GM12872 (cell line): ENCODE data around the gene NEK7.

Experiments
- TF ChIP-seq, protein P1 (sequence below): IDR thresholded peaks from 3 replicates; pipeline ENCODE4 v1.5.1; 2011; ENCODE audit warnings: low read depth, mild to moderate bottlenecking, low read length, moderate library complexity; ENCODE audit not compliant: insufficient read depth

NEK7 gene

DNA sequence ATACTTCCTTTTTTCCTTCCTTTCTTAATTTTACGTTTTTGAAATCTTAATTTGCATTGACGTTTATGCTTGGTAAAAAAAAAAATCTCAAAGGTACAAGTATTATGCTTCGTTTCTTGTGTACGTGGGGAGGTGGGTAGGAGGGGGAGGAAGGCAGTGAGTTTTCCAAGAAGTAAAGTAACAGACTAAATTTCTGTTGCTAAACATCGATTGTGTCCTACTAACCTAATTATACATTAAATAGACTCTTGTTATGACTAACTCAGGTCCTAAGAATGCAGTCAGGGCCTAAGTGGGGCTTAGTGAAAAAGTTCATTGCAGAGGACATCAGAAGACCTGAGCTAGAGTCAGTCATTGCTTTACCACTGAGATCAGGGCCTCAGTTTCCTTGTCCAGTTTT is 17.5 kb downstream of the NEK7 start:
- TF ChIP-seq, protein P1, sequence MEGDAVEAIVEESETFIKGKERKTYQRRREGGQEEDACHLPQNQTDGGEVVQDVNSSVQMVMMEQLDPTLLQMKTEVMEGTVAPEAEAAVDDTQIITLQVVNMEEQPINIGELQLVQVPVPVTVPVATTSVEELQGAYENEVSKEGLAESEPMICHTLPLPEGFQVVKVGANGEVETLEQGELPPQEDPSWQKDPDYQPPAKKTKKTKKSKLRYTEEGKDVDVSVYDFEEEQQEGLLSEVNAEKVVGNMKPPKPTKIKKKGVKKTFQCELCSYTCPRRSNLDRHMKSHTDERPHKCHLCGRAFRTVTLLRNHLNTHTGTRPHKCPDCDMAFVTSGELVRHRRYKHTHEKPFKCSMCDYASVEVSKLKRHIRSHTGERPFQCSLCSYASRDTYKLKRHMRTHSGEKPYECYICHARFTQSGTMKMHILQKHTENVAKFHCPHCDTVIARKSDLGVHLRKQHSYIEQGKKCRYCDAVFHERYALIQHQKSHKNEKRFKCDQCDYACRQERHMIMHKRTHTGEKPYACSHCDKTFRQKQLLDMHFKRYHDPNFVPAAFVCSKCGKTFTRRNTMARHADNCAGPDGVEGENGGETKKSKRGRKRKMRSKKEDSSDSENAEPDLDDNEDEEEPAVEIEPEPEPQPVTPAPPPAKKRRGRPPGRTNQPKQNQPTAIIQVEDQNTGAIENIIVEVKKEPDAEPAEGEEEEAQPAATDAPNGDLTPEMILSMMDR, result no peak

DNA sequence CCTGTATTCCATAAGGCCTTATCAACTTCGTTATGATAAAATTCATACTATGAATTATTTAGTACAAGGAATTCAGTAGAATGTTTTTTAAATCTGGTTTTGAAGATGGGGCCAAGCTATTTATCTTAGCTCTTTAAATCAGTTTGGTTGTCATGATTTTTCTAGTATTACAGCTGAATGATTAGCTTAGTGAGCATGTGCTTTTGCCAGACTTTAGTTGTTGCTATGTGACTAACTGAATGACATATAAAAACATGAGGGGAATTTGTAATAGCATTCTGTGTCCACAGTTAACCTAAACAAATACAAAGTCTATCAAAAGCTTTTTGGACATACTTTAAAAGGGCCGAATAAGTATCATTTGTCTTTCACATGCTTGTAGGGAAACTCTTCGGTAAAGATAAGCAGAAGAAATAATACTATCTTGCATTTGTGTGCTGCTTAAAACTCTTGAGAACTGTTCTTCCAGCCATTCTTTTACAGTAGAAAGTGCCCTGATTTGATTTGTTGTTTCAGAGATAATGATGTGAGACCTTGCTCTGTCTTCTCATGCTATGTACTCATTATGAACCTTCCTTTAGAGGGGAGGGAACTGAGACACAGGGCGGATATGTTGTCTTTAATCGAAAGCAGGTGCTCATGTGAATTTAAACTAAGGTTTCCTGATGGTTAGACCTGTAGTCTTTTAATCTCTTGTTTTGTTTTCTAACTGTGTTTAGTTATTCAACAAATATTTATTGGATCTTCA is 18.8 kb downstream of the NEK7 start:
- TF ChIP-seq, protein P1, result no peak

DNA sequence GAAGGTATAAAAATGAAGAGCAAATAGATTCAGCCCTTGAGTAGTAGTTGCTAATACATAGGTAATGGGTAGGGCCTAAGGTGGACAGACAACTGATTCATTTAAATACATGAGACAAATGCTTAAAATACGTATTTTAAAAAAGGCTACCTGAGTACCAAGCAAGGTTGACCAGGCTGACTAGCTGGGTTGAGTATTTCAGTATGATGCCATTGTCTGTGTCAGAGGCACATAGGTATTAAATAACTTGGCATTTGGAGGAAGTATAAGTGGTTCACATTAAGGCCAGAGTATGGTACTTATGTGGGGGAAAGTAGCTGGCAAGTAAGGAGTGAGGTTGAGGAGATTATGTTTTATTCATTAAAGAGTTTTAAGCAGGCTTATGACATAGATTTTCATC is 19.4 kb downstream of the NEK7 start:
- TF ChIP-seq, protein P1, result no peak

DNA sequence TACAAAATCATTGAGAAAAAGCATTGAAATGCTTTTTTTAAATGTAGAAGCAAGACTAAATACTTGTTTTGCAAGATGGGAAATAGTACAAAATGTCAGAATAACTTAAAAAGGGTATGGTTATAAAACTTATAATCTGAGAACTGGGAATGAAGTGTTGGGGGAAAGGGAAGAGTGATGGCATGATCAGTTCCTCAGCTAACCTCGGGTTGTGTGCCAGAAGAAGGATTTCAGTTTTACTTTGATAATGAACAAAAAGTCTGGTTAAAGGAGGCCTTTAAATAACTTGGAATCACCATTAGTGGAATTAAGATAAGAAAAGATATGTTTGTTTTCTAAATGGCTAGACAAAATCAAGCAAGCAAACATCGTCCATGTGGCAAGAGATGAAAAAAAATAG is 20.7 kb downstream of the NEK7 start:
- TF ChIP-seq, protein P1, result no peak

DNA sequence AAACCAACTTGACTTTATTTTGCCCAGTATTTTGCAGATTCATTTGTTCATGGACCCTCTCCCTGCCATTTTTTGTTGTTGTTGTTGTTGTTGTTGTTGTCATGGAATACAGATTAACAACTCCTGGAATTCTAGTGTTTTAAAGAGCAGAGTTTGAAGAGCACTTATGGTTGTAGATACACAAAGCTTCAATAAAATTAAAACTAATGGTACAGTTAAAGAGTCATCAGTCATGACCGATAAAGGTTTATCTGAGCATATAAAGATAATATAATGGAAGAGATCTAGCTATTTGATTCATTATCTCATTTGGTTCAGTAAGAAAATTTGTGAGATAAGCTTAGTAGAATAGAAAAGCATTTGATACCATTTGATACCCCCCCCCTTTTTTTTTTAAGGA is 21.8 kb downstream of the NEK7 start:
- TF ChIP-seq, protein P1, result no peak

DNA sequence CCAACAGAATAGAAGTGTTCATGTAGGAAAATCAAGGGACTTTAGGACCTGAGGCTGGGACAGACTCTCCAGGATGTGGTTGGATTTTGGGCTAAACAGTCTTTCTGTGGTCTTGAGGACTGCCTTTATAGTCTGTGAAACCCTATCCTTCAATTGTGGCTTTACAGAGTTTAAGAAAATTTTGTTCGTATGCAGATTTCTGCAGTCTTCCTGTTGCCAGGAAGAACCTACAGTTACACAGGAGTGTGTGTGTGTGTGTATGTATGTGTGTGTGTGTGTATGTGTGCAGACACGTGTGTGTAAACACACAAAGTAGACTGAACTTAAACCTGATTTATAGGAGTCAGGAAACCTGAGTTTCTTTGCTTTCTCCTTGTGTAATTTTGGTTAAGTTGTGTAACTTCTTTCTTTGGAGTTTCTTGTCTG is 22.8 kb downstream of the NEK7 start:
- TF ChIP-seq, protein P1, result no peak

DNA sequence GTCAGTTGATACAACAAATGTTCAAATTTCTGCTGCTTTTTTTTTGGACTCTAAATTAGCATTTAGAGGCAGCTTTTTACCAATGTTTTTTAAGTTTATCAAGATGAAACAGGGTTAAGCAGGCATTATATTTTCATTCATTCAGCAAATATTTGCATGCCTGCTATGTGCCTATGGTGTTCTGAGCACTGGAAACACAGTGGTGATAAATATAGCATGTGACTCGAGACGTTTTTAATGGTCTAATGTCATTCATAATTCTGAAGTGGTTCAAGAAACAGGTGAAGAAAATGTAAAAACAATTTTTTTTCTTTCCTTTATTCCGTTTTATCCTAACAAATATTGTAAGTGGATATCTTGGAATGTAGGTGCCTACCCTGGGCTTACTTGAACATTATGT is 26.8 kb downstream of the NEK7 start:
- TF ChIP-seq, protein P1, result no peak

DNA sequence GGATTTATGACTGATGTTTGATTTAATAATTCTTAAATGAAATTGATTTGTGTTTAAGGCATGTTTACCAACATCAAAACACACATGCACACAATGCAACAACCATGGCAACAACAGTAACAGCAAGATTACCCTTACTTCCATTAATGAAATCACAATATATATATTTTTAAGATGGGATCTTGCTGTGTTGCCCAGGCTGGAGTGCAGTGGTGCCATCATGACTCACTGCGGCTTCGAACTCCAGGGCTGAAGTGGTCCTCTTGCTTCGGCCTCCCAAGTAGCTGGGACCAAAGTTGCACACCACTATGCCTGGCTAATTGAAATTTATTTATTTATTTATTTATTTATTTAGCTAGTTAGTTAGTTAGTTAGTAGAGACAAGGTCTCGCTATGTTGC is 27.7 kb downstream of the NEK7 start:
- TF ChIP-seq, protein P1, result no peak
